ENCODE results near the gene TMSB4X.
"Not testable (repeated sequence)": the region's sequence is repeated elsewhere in the genome, so short reads cannot be mapped to it uniquely, and the experiment has no call there.

TMSB4X gene

DNA sequence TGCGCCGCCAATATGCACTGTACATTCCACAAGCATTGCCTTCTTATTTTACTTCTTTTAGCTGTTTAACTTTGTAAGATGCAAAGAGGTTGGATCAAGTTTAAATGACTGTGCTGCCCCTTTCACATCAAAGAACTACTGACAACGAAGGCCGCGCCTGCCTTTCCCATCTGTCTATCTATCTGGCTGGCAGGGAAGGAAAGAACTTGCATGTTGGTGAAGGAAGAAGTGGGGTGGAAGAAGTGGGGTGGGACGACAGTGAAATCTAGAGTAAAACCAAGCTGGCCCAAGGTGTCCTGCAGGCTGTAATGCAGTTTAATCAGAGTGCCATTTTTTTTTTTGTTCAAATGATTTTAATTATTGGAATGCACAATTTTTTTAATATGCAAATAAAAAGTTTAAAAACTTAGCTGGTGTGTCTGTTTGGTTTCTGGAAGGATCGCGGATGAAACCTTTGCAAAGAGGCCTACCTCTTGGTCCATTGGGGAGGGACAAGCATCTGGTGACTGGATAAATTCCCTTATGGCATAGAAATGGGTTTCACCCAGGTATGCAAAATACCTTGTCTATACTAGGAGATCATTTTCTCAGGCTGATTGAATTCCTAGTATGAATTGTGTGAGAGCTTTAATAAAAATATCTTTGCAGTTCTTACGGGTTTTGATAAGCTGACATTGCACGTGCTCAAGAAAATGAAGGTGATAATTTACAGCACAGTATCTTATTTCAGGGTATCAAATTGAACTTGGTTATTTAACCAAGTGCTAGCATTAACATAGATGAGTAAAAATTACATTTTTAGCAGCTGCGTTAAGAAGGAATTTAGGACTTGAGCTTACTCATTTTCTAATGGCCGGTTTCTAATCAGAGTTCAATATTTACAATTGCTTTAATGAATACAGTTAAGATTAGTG is 2.2 kb downstream of the TMSB4X start:
- DNase-seq (ENCODE audit: low read depth) = not testable (repeated sequence)

- DNase-seq (ENCODE audit: low read depth) = no peak
These were observed 2.9 kb downstream of the TMSB4X start for GRCh38 chrX:12977761-12978204.

- DNase-seq (ENCODE audit: low read depth) = peak; percentile 59
These were observed 3.5 kb downstream of the TMSB4X start for GRCh38 chrX:12978205-12979025.

- peak; percentile 46 for DNase-seq (ENCODE audit: low read depth)
These were observed 4.2 kb downstream of the TMSB4X start for GRCh38 chrX:12979026-12979607.

DNA sequence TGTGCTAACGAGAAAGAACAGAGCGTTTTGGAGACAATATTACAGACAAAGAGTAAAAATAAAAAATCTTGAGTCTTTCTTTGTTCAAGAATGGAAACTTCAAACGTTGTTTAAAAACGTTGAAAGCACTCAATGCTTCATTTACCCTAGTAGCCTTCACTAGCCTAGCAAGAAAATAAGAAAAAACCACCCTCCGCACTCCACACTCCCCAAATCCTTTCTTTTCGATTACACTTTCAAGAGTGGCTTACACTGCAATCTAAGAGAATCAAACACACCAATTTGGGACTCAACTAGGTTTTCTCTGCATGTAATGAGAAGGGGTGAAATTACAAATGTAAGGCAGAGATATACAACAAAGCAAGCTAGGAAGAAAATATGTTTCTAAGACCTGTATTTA is 4.7 kb downstream of the TMSB4X start:
- no peak for DNase-seq (ENCODE audit: low read depth)

- DNase-seq (ENCODE audit: low read depth) = not testable (repeated sequence)
These were observed 5.1 kb downstream of the TMSB4X start for GRCh38 chrX:12980039-12980438.

- DNase-seq (ENCODE audit: low read depth) = no peak
These were observed 7.0 kb downstream of the TMSB4X start for GRCh38 chrX:12981880-12982279.

DNA sequence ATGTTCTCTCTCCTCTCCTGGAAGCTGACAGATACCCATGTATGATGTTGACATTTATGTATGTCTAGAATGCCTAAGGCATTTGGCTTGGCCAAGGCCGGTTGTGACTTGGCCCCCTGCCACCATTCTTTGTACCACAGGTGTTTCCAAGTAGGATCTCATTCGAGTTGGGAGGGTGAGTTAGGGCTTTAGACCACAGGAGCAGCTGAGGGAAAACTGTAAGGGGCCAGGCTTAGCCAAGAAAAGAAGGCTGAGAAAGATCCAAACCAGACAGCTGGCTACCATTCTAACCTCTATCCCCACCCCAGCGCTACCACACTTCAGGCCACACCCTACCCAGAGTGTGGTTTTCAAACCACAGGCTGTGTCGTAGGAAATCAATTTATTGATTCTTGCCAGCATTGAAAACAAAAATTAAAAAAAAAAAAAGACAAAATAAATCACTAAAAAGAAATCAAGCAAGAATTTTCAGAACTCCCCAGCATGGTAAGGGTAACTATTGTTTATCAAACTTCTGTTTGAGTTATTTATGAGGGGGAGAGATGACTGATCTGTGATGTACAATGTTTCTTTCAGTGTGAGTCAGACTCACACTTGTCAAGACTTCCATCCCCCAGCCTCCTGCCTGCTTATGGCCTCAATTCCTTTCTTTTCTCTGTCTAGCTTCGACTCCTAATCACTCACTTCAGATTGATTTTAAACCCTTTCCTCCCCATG is 9.9 kb downstream of the TMSB4X start:
- DNase-seq (ENCODE audit: low read depth) = no peak

DNA sequence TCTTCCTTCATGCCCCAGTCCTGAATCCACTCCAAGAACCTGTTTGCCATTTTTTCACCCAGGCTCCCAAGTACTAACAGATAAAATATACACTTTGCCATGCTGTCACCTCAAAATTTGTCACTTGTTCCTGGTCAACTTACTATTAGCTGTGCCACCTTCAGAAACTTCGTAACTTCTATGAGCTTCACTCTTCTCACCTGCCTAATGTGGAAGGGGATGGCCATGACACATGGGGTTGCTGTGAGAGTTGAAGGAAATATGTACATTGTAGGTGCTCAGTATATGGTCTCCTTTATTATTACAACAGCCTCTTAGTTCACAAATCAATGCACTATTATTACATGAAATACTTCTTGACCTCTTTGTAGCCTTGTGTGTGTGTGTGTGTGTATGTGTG is 10.4 kb downstream of the TMSB4X start:
- DNase-seq (ENCODE audit: low read depth) = no peak

DNA sequence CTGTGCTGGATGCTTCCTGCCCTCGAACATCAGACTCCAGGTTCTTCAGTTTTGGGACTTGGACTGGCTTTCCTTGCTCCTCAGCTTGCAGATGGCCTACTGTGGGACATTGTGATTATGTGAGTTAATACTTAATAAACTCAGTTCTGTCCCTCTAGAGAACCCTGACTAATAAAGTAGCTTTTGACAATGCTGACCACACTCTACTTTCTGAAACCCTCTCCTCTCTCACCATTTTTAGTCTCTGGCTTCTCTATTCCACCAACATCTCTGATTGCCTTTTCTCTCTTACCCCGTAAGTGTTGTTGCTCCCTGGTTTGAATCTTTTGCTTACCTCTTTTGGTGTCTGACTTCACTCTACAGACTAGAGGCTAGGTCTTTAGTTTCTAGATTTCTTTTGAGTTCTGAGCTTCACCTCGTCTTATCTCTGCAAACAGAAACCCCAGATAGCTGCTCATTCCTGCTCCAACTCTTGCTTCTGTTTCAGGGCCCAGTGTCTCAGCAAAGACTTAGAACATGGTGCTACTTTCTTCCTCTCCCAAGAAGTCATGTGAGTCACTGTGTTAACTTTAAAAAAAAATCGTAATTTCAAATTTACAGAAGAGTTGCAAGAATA is 11.4 kb downstream of the TMSB4X start:
- DNase-seq (ENCODE audit: low read depth) = no peak

DNA sequence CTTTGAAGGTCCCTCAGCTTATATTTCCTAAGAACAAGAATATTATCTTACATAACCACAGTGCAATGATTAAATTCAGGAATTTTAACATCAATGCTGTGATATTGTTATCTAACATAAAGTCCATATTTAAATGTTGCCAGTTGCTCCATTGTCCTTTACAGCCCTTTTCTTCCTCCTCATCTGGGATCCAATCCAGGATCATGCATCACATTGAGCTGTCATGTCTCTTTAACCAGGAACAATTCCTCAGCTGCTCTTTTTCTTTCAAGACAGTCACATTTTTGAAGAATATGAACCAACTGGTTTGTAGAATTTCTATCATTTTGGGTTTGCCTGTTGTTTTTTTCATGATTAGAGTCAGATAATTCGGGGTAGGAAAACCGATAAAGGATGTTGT is 12.0 kb downstream of the TMSB4X start:
- no peak for DNase-seq (ENCODE audit: low read depth)

GRCh38 chrX:12987340-12987739 is 12.4 kb downstream of the TMSB4X start:
- no peak for DNase-seq (ENCODE audit: low read depth)

- DNase-seq (ENCODE audit: low read depth) = no peak
These were observed 13.1 kb downstream of the TMSB4X start for GRCh38 chrX:12987900-12988594.

- DNase-seq (ENCODE audit: low read depth) = no peak
These were observed 13.9 kb downstream of the TMSB4X start for GRCh38 chrX:12988797-12989196.

- DNase-seq (ENCODE audit: low read depth) = no peak
These were observed 14.6 kb downstream of the TMSB4X start for GRCh38 chrX:12989461-12989860.

DNA sequence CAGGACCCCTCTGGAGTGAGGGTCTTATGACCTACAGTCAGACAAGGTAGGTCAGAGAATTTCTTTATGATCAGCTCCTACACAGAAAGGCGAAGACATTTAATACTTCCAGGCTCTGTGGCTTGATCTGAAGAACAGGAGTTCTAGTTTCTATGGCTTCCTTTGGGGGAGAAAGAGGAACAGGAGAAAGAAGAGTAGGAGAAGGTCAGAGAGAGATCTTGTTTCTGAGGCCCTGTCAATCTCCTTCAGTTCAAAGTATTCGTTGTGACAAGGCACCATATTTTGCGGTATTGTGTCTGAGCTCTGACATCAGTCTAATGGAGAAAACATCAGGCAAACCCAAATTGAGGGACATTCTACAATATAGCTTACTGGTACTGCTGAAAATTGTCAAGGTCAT is 16.7 kb downstream of the TMSB4X start:
- no peak for DNase-seq (ENCODE audit: low read depth)

- DNase-seq (ENCODE audit: low read depth) = no peak
These were observed 17.7 kb downstream of the TMSB4X start for GRCh38 chrX:12992544-12993118.

DNA sequence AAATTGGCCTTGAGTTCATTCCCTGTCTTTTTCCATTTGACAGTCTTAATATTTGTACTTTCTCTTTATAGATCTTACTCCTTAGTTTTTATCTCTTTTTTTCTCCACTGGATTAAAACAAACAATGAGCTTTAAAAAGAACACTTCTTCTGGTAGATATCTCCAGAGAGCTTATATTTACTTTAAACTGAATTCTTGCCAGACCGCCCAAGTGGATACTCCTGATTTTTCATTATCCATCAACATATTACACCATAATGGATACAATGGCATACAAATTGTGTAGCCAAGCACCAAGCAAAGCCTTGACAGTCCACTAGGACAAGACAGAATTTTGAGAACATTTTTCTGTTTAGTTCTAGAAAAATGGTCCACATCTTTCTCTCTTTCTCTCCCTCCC is 18.9 kb downstream of the TMSB4X start:
- DNase-seq (ENCODE audit: low read depth) = no peak

GRCh38 chrX:12994321-12994720 is 19.4 kb downstream of the TMSB4X start:
- DNase-seq (ENCODE audit: low read depth) = no peak

DNA sequence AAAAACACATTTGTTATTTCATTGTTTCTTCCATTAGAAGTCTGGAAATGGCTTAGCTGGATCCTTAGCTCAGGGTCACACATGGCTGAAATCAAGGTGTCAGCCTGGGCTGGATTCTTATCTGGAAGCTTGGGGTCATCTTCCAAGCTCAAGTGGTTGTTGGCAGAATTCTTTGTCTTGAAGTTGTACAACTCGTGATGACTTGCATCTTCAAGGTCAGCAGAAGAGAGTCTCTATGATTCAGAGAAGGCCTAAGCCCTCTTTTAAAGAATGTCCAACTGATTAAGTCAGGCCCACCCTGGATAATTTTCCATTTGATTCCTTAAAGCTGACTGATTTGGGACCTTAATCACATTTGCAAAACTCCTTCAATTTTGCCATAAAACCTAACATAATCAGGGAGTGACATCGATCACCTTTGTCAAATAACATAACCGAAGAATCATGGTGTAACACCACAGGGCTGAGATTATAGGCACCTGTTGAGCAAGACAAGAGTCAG is 22.1 kb downstream of the TMSB4X start:
- no peak for DNase-seq (ENCODE audit: low read depth)
